Kidney (tissue), 14 donors: ENCODE measurements around the gene GDA. TPM values are rescaled to one million over a fixed set of nuclear protein-coding genes. Genes with fewer than 3 reads are reported as not detected.
"Not testable (repeated sequence)": the region's sequence is repeated elsewhere in the genome, so short reads cannot be mapped to it uniquely, and the experiment has no call there.

Experiments
- DNase-seq, 5 donors: peaks; one replicate each; pipeline ENCODE4 v3.0.0-alpha.2; 2013 to 2020
- FAIRE-seq: peaks from 2 replicates; lab custom pipeline; 2012; peaks lifted over from hg19 to GRCh38; lab: Jason Lieb, UNC
- H3K27ac ChIP-seq, 2 donors: one replicate each; pipeline ENCODE4 v1.7.0; 2013; ENCODE audit warnings: low read depth in 2 of 2, low read length in 2 of 2, inconsistent platforms in 1 of 2
- H3K27me3 ChIP-seq: one replicate; pipeline ENCODE4 v1.7.1; 2013; ENCODE audit warnings: low read length, inconsistent platforms; ENCODE audit not compliant: control insufficient read depth, insufficient read depth
- H3K36me3 ChIP-seq, 3 donors: one replicate each; pipeline versions ENCODE4 v1.7.0 to v1.7.1; 2013; ENCODE audit warnings: low read length in 3 of 3, control low read depth in 1 of 3, inconsistent platforms in 1 of 3; ENCODE audit not compliant: insufficient read depth in 3 of 3, control insufficient read depth in 2 of 3
- H3K4me1 ChIP-seq, 3 donors: one replicate each; pipeline versions ENCODE4 v1.7.0 to v1.7.1; 2013; ENCODE audit warnings: low read length in 3 of 3, inconsistent platforms in 1 of 3, low read depth in 1 of 3; ENCODE audit not compliant: control insufficient read depth in 2 of 3, insufficient read depth in 2 of 3
- H3K4me3 ChIP-seq, 3 donors: one replicate each; pipeline versions ENCODE4 v1.7.0 to v1.8.1; 2013; ENCODE audit warnings: low read length in 3 of 3, control low read depth in 1 of 3, inconsistent platforms in 1 of 3
- H3K9ac ChIP-seq, 3 donors: one replicate each; pipeline versions ENCODE4 v1.7.0 to v1.7.1; 2013; ENCODE audit warnings: low read length in 3 of 3, control low read depth in 1 of 3, inconsistent platforms in 1 of 3
- H3K9me3 ChIP-seq, 3 donors: one replicate each; pipeline versions ENCODE4 v1.7.0 to v1.7.1; 2013; ENCODE audit warnings: low read length in 3 of 3, control low read depth in 1 of 3, inconsistent platforms in 1 of 3; ENCODE audit not compliant: control insufficient read depth in 2 of 3, insufficient read depth in 1 of 3
- intact Hi-C: fragments of 100-400 bp; cut with DNase I; formaldehyde crosslinking; loops from one replicate; pipeline ENCODE4 v1.11.1; 2022
- polyA plus RNA-seq: library from polyadenylated mRNA; stranded (reverse); fragments of 350-450 nt; fragmentation: Illumina TruSeq; extraction: RNeasy Lipid Tissue Mini Kit (QIAGEN cat#74804); gene quantifications from one replicate; pipeline ENCODE4 v1.2.3, GENCODE V29; 2014; ENCODE audit warnings: low read depth, low replicate concordance; ENCODE audit not compliant: insufficient read depth
- total RNA-seq: library from RNA; stranded (reverse); fragmentation: NEBNext Ultra II Directional; extraction: Animal tissue kit (Norgen Biotek cat#: 25700); gene quantifications from one replicate; pipeline ENCODE4 v1.2.1, GENCODE V29; 2021
- TF ChIP-seq, protein P1 (sequence below): IDR thresholded peaks from 3 replicates; pipeline ENCODE4 v1.5.1; 2012; ENCODE audit warnings: mild to moderate bottlenecking, moderate library complexity, borderline replicate concordance; ENCODE audit not compliant: insufficient read depth; ENCODE audit errors: extremely low read depth
- donor health status: control.
- donor health status: control.
- donor health status: control.
- donor health status: control.
- donor health status: control.
- donor health status: DM: yes; HTN: yes; CAD: no.
- donor health status: Normal renal cell carcinoma (clear cell type).

Gene GDA
- total and polyA plus RNA-seq, 2 donors from 2014 or later, result 31.4 to 88.1 TPM

DNA sequence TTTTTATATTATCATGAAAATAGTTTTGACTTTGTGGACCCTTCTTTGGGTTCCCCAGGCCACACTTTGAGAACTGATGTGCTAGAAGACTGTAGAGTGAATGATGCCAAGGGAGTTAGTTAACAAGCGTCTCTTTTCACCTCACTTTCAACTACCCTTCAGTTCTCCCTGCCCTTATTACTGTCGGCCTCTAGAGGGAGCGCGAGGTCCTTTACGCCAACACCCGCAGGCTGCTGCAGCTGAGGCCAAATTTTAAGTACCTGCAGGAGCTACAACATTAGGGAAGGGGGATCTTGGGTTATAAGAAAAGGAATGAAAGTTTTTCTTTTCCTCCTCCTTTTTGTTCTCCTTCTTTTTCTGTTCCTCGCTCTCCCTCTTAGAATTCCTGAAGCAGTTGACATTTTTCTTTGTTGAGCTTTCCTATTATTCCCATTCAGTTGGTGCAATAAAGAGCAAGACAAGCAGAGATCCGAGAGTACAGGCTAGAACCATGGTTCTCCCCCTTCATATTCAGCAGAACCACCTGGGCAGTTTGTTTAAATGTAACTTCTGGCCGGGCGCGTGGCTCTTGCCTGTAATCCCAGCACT lies 131.8 kb downstream of the GDA start:
- intact Hi-C loops, result loop anchor here (10.0 kb wide), 1 partner anchor 534 kb away; no protein-coding TSS in a partner anchor
- Histone ChIP-seq H3K9me3 (no peaks in the 10 kb centered on the region), H3K27ac (no peak overlapping the region), H3K36me3 (no peaks in the 10 kb centered on the region), H3K4me3 (no peak overlapping the region), H3K9ac (no peak overlapping the region), H3K4me1 (no peaks in the 10 kb centered on the region), H3K27me3 (no peaks in the 10 kb centered on the region)
- DNase-seq (peak; percentile 69 to 82 (median 77)), FAIRE-seq (peak; percentile 52)
- TF ChIP-seq, protein P1, sequence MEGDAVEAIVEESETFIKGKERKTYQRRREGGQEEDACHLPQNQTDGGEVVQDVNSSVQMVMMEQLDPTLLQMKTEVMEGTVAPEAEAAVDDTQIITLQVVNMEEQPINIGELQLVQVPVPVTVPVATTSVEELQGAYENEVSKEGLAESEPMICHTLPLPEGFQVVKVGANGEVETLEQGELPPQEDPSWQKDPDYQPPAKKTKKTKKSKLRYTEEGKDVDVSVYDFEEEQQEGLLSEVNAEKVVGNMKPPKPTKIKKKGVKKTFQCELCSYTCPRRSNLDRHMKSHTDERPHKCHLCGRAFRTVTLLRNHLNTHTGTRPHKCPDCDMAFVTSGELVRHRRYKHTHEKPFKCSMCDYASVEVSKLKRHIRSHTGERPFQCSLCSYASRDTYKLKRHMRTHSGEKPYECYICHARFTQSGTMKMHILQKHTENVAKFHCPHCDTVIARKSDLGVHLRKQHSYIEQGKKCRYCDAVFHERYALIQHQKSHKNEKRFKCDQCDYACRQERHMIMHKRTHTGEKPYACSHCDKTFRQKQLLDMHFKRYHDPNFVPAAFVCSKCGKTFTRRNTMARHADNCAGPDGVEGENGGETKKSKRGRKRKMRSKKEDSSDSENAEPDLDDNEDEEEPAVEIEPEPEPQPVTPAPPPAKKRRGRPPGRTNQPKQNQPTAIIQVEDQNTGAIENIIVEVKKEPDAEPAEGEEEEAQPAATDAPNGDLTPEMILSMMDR, result peak; percentile 96

DNA sequence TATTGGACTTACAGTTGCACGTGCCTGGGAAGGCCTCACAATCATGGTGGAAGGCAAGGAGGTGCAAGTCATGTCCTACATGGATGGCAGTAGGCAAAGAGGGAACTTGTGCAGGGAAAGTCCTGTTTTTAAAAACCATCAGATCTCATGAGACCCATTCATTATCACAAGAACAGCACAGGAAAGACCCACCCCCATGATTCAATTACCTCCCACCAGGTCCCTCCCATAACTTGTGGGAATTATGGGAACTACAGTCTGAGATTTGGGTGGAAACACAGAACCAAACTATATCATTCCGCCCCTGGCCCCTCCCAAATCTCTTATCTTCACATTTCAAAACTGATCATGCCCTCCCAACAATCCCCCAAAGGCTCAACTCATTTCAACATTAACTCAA lies 140.2 kb downstream of the GDA start:
- Histone ChIP-seq H3K4me1 (peaks cover 3 to 8% (median 7%) of the 10 kb centered on the region in 3 donors), H3K4me3 (no peak overlapping the region), H3K9ac (no peak overlapping the region), H3K36me3 (no peaks in the 10 kb centered on the region), H3K27me3 (no peaks in the 10 kb centered on the region), H3K27ac (no peak overlapping the region), H3K9me3 (no peaks in the 10 kb centered on the region)
- DNase-seq (no peak), FAIRE-seq (no peak)
- intact Hi-C loops, result loop anchor here (5.0 to 10.0 kb wide), 2 partner anchors 303 to 525 kb away; no protein-coding TSS in a partner anchor
- TF ChIP-seq, protein P1, result no peak

DNA sequence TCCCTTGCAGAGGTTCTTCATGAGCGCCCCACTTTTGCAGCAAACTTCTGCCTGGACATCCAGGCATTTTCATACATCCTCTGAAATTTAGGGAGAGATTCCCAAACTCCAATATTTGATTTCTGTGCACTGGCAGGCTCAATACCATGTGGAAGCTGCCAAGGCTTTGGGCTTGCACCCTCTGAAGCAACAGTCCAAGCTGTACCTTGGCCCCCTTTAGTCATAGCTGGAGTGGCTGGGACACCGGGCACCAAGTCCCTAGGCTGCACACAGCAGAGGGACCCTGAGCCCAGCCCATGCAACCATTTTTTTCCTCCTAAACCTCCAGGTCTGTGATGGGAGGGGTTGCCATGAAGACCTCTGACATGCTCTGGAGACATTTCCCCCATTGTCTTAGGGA lies 141.1 kb downstream of the GDA start:
- H3K36me3 ChIP-seq, result no peaks in the 10 kb centered on the region
- FAIRE-seq (no peak), DNase-seq (no peak)
- TF ChIP-seq, protein P1, result no peak
- H3K9ac ChIP-seq, result no peak overlapping the region
- no peaks in the 10 kb centered on the region for H3K9me3 ChIP-seq
- peaks cover 3 to 10% (median 8%) of the 10 kb centered on the region in 3 donors for H3K4me1 ChIP-seq
- H3K4me3 ChIP-seq, result no peak overlapping the region
- no peak overlapping the region for H3K27ac ChIP-seq
- H3K27me3 ChIP-seq, result no peaks in the 10 kb centered on the region
- intact Hi-C loops, result no loop called here

DNA sequence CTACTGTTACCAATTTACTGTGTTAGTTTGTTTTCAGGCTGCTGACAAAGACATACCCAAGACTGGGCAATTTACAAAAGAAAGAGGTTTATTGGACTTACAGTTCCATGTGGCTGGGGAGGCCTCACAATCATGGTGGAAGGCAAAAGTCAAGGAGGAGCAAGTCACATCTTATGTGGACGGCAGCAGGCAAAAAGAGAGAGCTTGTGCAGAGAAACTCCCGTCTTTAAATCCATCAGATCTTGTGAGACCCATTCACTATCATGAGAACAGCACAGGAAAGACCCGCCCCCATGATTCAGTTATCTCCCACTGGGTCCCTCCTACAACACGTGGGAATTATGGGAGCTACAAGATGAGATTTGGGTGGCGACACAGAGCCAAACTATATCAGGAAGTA lies 142.3 kb downstream of the GDA start:
- H3K27ac ChIP-seq, H3K36me3 ChIP-seq, intact Hi-C loops, DNase-seq, H3K9ac ChIP-seq, H3K4me3 ChIP-seq, FAIRE-seq, H3K9me3 ChIP-seq, H3K27me3 ChIP-seq: not testable (repeated sequence)
- H3K4me1 ChIP-seq, result peaks cover 3 to 15% (median 14%) of the 10 kb centered on the region in 3 donors
